K562 (cell line): ENCODE measurements around the gene ERN1. TPM values are rescaled to one million over a fixed set of nuclear protein-coding genes. Genes with fewer than 3 reads are reported as not detected.

Experiments
- ATF1 ChIP-seq, 2 experiments: fragments of 450-650 bp in 1 of 2; IDR thresholded peaks; 2 replicates each; pipeline ENCODE4 v1.6.1; 2016; ENCODE audit warnings: missing compliant biosample characterization in 1 of 2, missing genetic modification characterization in 1 of 2
- BACH1 ChIP-seq: fragments of 200-800 bp; sonication (Bioruptor generic); IDR thresholded peaks from 2 replicates; pipeline ENCODE4 v1.6.1; 2016; ENCODE audit warnings: missing genetic modification characterization, missing compliant biosample characterization
- BDP1 ChIP-seq: IDR thresholded peaks from 3 replicates; pipeline ENCODE4 v1.6.1; 2011; ENCODE audit not compliant: insufficient read length, insufficient read depth
- CCAR2 ChIP-seq: fragments of 200-400 bp; formaldehyde crosslinking; IDR thresholded peaks from 2 replicates; pipeline ENCODE4 v1.6.1; 2017; ENCODE audit warnings: mild to moderate bottlenecking, low read depth, low read length
- CXXC5 ChIP-seq: fragments of 250-450 bp; sonication (Bioruptor Pico); IDR thresholded peaks from 2 replicates; pipeline ENCODE4 v1.8.0; 2022; ENCODE audit warnings: inconsistent platforms, mild to moderate bottlenecking, moderate library complexity
- ELF1 ChIP-seq: fragments of 200-800 bp; sonication (Bioruptor generic); IDR thresholded peaks from 2 replicates; pipeline ENCODE4 v1.6.1; 2016; ENCODE audit warnings: missing genetic modification characterization, missing compliant biosample characterization
- ETS2 ChIP-seq: IDR thresholded peaks from 2 replicates; pipeline ENCODE4 v1.6.1; 2016; ENCODE audit warnings: borderline replicate concordance, missing genetic modification characterization, mild to moderate bottlenecking, moderate library complexity, missing compliant biosample characterization; ENCODE audit not compliant: poor library complexity, severe bottlenecking
- EWSR1 ChIP-seq: fragments of 450-650 bp; IDR thresholded peaks from 2 replicates; pipeline ENCODE4 v1.6.1; 2018; ENCODE audit warnings: borderline replicate concordance, mild to moderate bottlenecking, low read depth, moderate library complexity; ENCODE audit not compliant: partially characterized antibody
- FOXA3 ChIP-seq, 2 experiments: fragments of 450-650 bp in 1 of 2; sonication (generic) in 1 of 2; formaldehyde crosslinking; IDR thresholded peaks in 1 of 2; conservative IDR thresholded peaks in 1 of 2; 2 replicates each; pipeline versions ENCODE4 v1.4.0 to v1.8.0; 2020 to 2022; ENCODE audit warnings: mild to moderate bottlenecking in 2 of 2, missing genetic modification reagents in 1 of 2
- KDM4B ChIP-seq, 2 experiments: fragments of 450-650 bp in 1 of 2; sonication (generic) in 1 of 2; IDR thresholded peaks; 2 replicates each; pipeline ENCODE4 v1.6.1; 2016 to 2017; ENCODE audit warnings: borderline replicate concordance in 2 of 2, antibody characterized with exemption in 1 of 2, low read depth in 1 of 2, mild to moderate bottlenecking in 1 of 2
- KLF13 ChIP-seq: fragments of 450-650 bp; IDR thresholded peaks from 2 replicates; pipeline ENCODE4 v1.6.1; 2016; ENCODE audit warnings: missing genetic modification characterization, low read depth, mild to moderate bottlenecking, missing compliant biosample characterization, moderate library complexity, borderline replicate concordance
- MED1 ChIP-seq: sonication (generic); formaldehyde crosslinking; IDR thresholded peaks from 2 replicates; pipeline ENCODE4 v1.8.1; 2023; ENCODE audit warnings: missing genetic modification reagents, borderline replicate concordance
- MLX ChIP-seq, 2 experiments: fragments of 450-650 bp in 1 of 2; sonication (generic) in 1 of 2; formaldehyde crosslinking; conservative IDR thresholded peaks; 2 replicates each; pipeline versions ENCODE4 v1.4.0 to v1.8.1; 2020 to 2022; ENCODE audit warnings: mild to moderate bottlenecking in 1 of 2, missing genetic modification reagents in 1 of 2
- MTA1 ChIP-seq: fragments of 450-650 bp; IDR thresholded peaks from 2 replicates; pipeline ENCODE4 v1.6.1; 2017; ENCODE audit warnings: borderline replicate concordance
- MYC ChIP-seq, 2 experiments: fragments of 250-450 bp in 1 of 2; sonication (Bioruptor Pico) in 1 of 2; IDR thresholded peaks; 2 replicates each; pipeline versions ENCODE4 v1.5.1 to v1.6.1; 2012 to 2021; ENCODE audit warnings: low read depth in 2 of 2, borderline replicate concordance in 1 of 2, improper control_type of control experiment in 1 of 2, low read length in 1 of 2, mild to moderate bottlenecking in 1 of 2, moderate library complexity in 1 of 2
- MYNN ChIP-seq, 2 experiments: sonication (generic); formaldehyde crosslinking in 1 of 2; IDR thresholded peaks; 2 replicates each; pipeline versions ENCODE4 v1.5.0 to v1.6.1; 2016 to 2020; ENCODE audit warnings: antibody characterized with exemption in 1 of 2, missing genetic modification reagents in 1 of 2
- NR4A1 ChIP-seq, 2 experiments: fragments of 250-450 bp in 1 of 2; fragments of 450-650 bp in 1 of 2; sonication (Bioruptor Pico) in 1 of 2; IDR thresholded peaks; 2 replicates each; pipeline versions ENCODE4 v1.4.0 to v1.6.1; 2016 to 2020; ENCODE audit warnings: mild to moderate bottlenecking in 2 of 2, missing compliant biosample characterization in 1 of 2, missing genetic modification characterization in 1 of 2, moderate library complexity in 1 of 2
- PHB2 ChIP-seq: fragments of 450-650 bp; IDR thresholded peaks from 2 replicates; pipeline ENCODE4 v1.6.1; 2017; ENCODE audit warnings: low read depth
- POLR3A ChIP-seq: IDR thresholded peaks from 2 replicates; pipeline ENCODE4 v1.6.1; 2011; ENCODE audit warnings: borderline replicate concordance, mild to moderate bottlenecking, moderate library complexity; ENCODE audit not compliant: insufficient read length, insufficient read depth; ENCODE audit errors: extremely low read depth
- RFX1 ChIP-seq: fragments of 450-650 bp; IDR thresholded peaks from 2 replicates; pipeline ENCODE4 v1.6.1; 2016; ENCODE audit warnings: mild to moderate bottlenecking, moderate library complexity
- RNF2 ChIP-seq: sonication (generic); IDR thresholded peaks from 2 replicates; pipeline ENCODE4 v1.6.1; 2016
- TSC22D4 ChIP-seq: fragments of 450-650 bp; IDR thresholded peaks from 2 replicates; pipeline ENCODE4 v1.6.1; 2016; ENCODE audit warnings: missing genetic modification characterization, missing biosample characterization, control low read depth
- ZNF224 ChIP-seq: sonication (generic); formaldehyde crosslinking; IDR thresholded peaks from 2 replicates; pipeline ENCODE4 v1.8.0; 2022; ENCODE audit warnings: mild to moderate bottlenecking, missing genetic modification reagents
- ZNF584 ChIP-seq: fragments of 200-800 bp; sonication (Bioruptor generic); IDR thresholded peaks from 2 replicates; pipeline ENCODE4 v1.6.1; 2016; ENCODE audit warnings: low read depth, mild to moderate bottlenecking, missing genetic modification characterization, missing compliant biosample characterization
- polyA plus RNA-seq, 8 experiments: library from polyadenylated mRNA; depleted of rRNA in 4 of 8; stranded (reverse) in 5 of 8; unstranded in 3 of 8; fragments of >200 nt; fragmentation: Nextera tagmentation in 2 of 8; fragmentation: Illumina TruSeq in 1 of 8; extraction: Ambion mirVana in 2 of 8; extraction: Trizol in 1 of 8; gene quantifications; 2 replicates each; pipeline versions ENCODE4 v1.2.1 to v1.2.3, GENCODE V29; 2011 to 2014; ENCODE audit warnings: inconsistent platforms in 1 of 8, missing spikeins in 1 of 8
- total RNA-seq, 7 experiments: library from RNA; depleted of rRNA in 6 of 7; stranded (reverse); fragments of >200 nt in 6 of 7; fragmentation: Illumina TruSeq in 2 of 7; extraction: Trizol in 2 of 7; gene quantifications; 2 replicates each; pipeline versions ENCODE4 v1.2.1 to v1.2.3, GENCODE V29; 2011 to 2021; ENCODE audit warnings: low replicate concordance in 1 of 7
- TF ChIP-seq, protein P1 (sequence below): fragments of 450-650 bp; formaldehyde crosslinking; IDR thresholded peaks from 2 replicates; pipeline ENCODE4 v1.4.0; 2020; ENCODE audit warnings: mild to moderate bottlenecking, moderate library complexity
- TF ChIP-seq, protein P2 (sequence below): sonication (generic); formaldehyde crosslinking; IDR thresholded peaks from 2 replicates; pipeline ENCODE4 v1.8.1; 2023; ENCODE audit warnings: mild to moderate bottlenecking, missing genetic modification reagents

The ERN1 gene
- total and polyA plus RNA-seq, 9 of the 15 experiments (the other 6 are each of a cell fraction or from before 2014, with no cell fraction given) = 2.1 to 22.5 (median 7.3) TPM

DNA sequence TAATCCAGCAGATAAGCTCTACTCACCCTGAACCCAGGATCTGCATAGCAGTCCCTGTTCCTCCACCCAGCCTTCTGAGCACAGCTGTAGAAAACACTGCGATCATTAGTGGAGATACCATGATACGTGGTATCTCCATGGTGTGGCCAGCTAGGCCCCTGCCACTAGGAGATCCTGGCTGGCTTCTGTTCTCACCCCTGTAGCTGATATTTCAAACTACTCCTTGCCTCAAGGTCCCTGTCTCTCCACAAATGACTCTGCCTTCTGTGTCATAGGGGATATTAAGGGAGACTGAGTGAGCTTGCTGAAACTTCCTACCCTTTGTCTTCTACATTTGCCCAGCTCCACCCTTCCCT, 44.3 kb downstream of the ERN1 start (continued):
- TF ChIP-seq MYC (IDR thresholded peaks at IDR 0.05; ENCODE audit: low read depth, low read length) (no peak), MYC (CRISPR knock-in tag; IDR thresholded peaks at IDR 0.05; ENCODE audit: borderline replicate concordance, low read depth) (no peak), EWSR1 (no peak), FOXA3 (CRISPR knock-in tag; conservative IDR thresholded peaks at IDR 0.05 in 1 of 2, IDR thresholded peaks at IDR 0.05 in 1 of 2) (no peak), ZNF584 (CRISPR knock-in tag) (0 out of 2 replicates have a peak, but pooled peaks have one; percentile 17), ZNF224 (CRISPR knock-in tag) (no peak), KDM4B (IDR thresholded peaks at IDR 0.05; ENCODE audit: borderline replicate concordance in 2 of 2, low read depth in 1 of 2) (no peak), CCAR2 (no peak), MTA1 (no peak), MLX (CRISPR knock-in tag; conservative IDR thresholded peaks at IDR 0.05) (no peak), POLR3A (no peak), ETS2 (tag) (no peak), KLF13 (no peak), RFX1 (no peak), MYNN (IDR thresholded peaks at IDR 0.05) (no peak), MYNN (CRISPR knock-in tag; IDR thresholded peaks at IDR 0.05) (no peak), RNF2 (0 out of 2 replicates have a peak, but pooled peaks have one; percentile 35), ATF1 (CRISPR knock-in tag; IDR thresholded peaks at IDR 0.05) (no peak), ATF1 (tag; IDR thresholded peaks at IDR 0.05) (0 out of 2 replicates have a peak, but pooled peaks have one; percentile 8), PHB2 (no peak), BDP1 (no peak), NR4A1 (CRISPR knock-in tag; IDR thresholded peaks at IDR 0.05) (no peak), NR4A1 (tag; IDR thresholded peaks at IDR 0.05) (no peak), TSC22D4 (tag) (no peak), MED1 (CRISPR knock-in tag) (no peak), CXXC5 (CRISPR knock-in tag) (peak; percentile 66), ELF1 (tag) (no peak), BACH1 (tag) (peak; percentile 7; the same call in 1 of the 2 replicates)
- TF ChIP-seq, protein P1, sequence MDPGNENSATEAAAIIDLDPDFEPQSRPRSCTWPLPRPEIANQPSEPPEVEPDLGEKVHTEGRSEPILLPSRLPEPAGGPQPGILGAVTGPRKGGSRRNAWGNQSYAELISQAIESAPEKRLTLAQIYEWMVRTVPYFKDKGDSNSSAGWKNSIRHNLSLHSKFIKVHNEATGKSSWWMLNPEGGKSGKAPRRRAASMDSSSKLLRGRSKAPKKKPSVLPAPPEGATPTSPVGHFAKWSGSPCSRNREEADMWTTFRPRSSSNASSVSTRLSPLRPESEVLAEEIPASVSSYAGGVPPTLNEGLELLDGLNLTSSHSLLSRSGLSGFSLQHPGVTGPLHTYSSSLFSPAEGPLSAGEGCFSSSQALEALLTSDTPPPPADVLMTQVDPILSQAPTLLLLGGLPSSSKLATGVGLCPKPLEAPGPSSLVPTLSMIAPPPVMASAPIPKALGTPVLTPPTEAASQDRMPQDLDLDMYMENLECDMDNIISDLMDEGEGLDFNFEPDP (CRISPR knock-in tag) = no peak
- TF ChIP-seq, protein P2, sequence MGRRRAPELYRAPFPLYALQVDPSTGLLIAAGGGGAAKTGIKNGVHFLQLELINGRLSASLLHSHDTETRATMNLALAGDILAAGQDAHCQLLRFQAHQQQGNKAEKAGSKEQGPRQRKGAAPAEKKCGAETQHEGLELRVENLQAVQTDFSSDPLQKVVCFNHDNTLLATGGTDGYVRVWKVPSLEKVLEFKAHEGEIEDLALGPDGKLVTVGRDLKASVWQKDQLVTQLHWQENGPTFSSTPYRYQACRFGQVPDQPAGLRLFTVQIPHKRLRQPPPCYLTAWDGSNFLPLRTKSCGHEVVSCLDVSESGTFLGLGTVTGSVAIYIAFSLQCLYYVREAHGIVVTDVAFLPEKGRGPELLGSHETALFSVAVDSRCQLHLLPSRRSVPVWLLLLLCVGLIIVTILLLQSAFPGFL (CRISPR knock-in tag) = no peak
